Measurements from ENCODE around the gene ATP6V0A4. TPM values are rescaled to one million over a fixed set of nuclear protein-coding genes. Genes with fewer than 3 reads are reported as not detected.
A peak's percentile ranks its signal among the peaks of the same experiment; 100 is the strongest.
"Not testable (repeated sequence)": the region's sequence is repeated elsewhere in the genome, so short reads cannot be mapped to it uniquely, and the experiment has no call there.

ATP6V0A4 gene
- total RNA-seq, 2 donors from 2014 or later = 0.29 to 0.44 TPM

GRCh38 chr7:138798836-138799235 is 840 bp upstream of the ATP6V0A4 start:
- Mint-ChIP-seq H3K4me1 (peaks cover 13% of the 10 kb centered on the region), H3K4me3 (peak overlapping the region; percentile 44), H3K36me3 (ENCODE audit: low read depth) (no peaks in the 10 kb centered on the region), H3K9me3 (no peaks in the 10 kb centered on the region), H3K27me3 (ENCODE audit: insufficient read depth) (peaks cover 10% of the 10 kb centered on the region), H3K27ac (no peak overlapping the region)
- Histone ChIP-seq H3K9ac (ENCODE audit: extremely low read depth, low read length, poor library complexity, severe bottlenecking) (no peak overlapping the region), H3K27ac (ENCODE audit: low read depth, low read length) (no peak overlapping the region), H3K4me1 (ENCODE audit: control insufficient read depth, insufficient read depth, low read length) (no peaks in the 10 kb centered on the region), H3K9me3 (ENCODE audit: control insufficient read depth, low read length) (no peaks in the 10 kb centered on the region), H3K27me3 (ENCODE audit: control insufficient read depth, insufficient read depth, low read length, poor library complexity, severe bottlenecking) (no peaks in the 10 kb centered on the region), H3K4me3 (ENCODE audit: low read length) (no peak overlapping the region), H3K36me3 (ENCODE audit: control insufficient read depth, insufficient read depth, low read length) (no peaks in the 10 kb centered on the region)
- TF ChIP-seq, protein P1, sequence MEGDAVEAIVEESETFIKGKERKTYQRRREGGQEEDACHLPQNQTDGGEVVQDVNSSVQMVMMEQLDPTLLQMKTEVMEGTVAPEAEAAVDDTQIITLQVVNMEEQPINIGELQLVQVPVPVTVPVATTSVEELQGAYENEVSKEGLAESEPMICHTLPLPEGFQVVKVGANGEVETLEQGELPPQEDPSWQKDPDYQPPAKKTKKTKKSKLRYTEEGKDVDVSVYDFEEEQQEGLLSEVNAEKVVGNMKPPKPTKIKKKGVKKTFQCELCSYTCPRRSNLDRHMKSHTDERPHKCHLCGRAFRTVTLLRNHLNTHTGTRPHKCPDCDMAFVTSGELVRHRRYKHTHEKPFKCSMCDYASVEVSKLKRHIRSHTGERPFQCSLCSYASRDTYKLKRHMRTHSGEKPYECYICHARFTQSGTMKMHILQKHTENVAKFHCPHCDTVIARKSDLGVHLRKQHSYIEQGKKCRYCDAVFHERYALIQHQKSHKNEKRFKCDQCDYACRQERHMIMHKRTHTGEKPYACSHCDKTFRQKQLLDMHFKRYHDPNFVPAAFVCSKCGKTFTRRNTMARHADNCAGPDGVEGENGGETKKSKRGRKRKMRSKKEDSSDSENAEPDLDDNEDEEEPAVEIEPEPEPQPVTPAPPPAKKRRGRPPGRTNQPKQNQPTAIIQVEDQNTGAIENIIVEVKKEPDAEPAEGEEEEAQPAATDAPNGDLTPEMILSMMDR (conservative IDR thresholded peaks at IDR 0.05) = no peak
- DNase-seq = no peak
- 91 to 100% methylated on average over 2 to 5 of the region's 5 CpGs for WGBS, 2 experiments (ENCODE audit: insufficient coverage in 1 of 2, insufficient read length in 1 of 2)

DNA sequence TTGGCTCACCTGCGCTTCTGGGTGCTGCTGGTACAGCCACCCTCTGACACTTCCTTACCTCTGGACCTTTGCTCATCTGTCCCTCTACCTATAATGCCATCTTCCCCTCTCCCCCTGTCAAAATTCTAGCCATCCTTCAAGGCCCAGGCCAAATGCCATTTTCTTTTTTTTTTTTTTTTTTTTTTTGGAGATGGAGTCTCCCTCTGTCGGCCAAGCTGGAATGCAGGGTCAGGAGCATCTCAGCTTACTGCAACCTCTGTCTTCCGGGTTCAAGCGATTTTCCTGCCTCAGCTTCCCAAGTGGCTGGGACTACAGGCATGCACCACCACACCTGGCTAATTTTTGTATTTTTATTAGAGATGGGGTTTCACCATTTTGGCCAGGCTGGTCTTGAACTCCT is 950 bp downstream of the ATP6V0A4 start:
- not testable (repeated sequence) for H3K27ac ChIP-seq (ENCODE audit: low read depth, low read length); H3K4me3 ChIP-seq (ENCODE audit: low read length); H3K27me3 ChIP-seq (ENCODE audit: control insufficient read depth, insufficient read depth, low read length, poor library complexity, severe bottlenecking); H3K36me3 Mint-ChIP-seq (ENCODE audit: low read depth); H3K4me3 Mint-ChIP-seq; H3K9me3 ChIP-seq (ENCODE audit: control insufficient read depth, low read length); H3K9ac ChIP-seq (ENCODE audit: extremely low read depth, low read length, poor library complexity, severe bottlenecking); H3K36me3 ChIP-seq (ENCODE audit: control insufficient read depth, insufficient read depth, low read length); H3K27ac Mint-ChIP-seq; DNase-seq; H3K4me1 ChIP-seq (ENCODE audit: control insufficient read depth, insufficient read depth, low read length); H3K9me3 Mint-ChIP-seq; H3K27me3 Mint-ChIP-seq (ENCODE audit: insufficient read depth)
- peaks cover 13% of the 10 kb centered on the region for H3K4me1 Mint-ChIP-seq
- TF ChIP-seq, protein P1 (conservative IDR thresholded peaks at IDR 0.05) = peak; percentile 61
- WGBS, 2 experiments (ENCODE audit: insufficient coverage in 1 of 2, insufficient read length in 1 of 2) = 88 to 100% methylated on average over 1 to 4 of the region's 4 CpGs

GRCh38 chr7:138796038-138796615 is 1.9 kb downstream of the ATP6V0A4 start:
- Mint-ChIP-seq H3K27ac (no peak overlapping the region), H3K9me3 (no peaks in the 10 kb centered on the region), H3K4me1 (peaks cover 13% of the 10 kb centered on the region), H3K27me3 (ENCODE audit: insufficient read depth) (peaks cover 7% of the 10 kb centered on the region), H3K4me3 (no peak overlapping the region), H3K36me3 (ENCODE audit: low read depth) (no peaks in the 10 kb centered on the region)
- no peaks in the 10 kb centered on the region for H3K9me3 ChIP-seq (ENCODE audit: control insufficient read depth, low read length)
- H3K4me1 ChIP-seq (ENCODE audit: control insufficient read depth, insufficient read depth, low read length) = no peaks in the 10 kb centered on the region
- WGBS, 2 experiments (ENCODE audit: insufficient coverage in 1 of 2, insufficient read length in 1 of 2) = 88 to 92% methylated on average over 9 of the region's 9 CpGs
- no peak overlapping the region for H3K27ac ChIP-seq (ENCODE audit: low read depth, low read length)
- H3K9ac ChIP-seq (ENCODE audit: extremely low read depth, low read length, poor library complexity, severe bottlenecking) = no peak overlapping the region
- no peaks in the 10 kb centered on the region for H3K27me3 ChIP-seq (ENCODE audit: control insufficient read depth, insufficient read depth, low read length, poor library complexity, severe bottlenecking)
- no peak for DNase-seq
- no peak overlapping the region for H3K4me3 ChIP-seq (ENCODE audit: low read length)
- TF ChIP-seq, protein P1 (conservative IDR thresholded peaks at IDR 0.05) = no peak
- no peaks in the 10 kb centered on the region for H3K36me3 ChIP-seq (ENCODE audit: control insufficient read depth, insufficient read depth, low read length)
